Spleen (tissue), 11 donors: ENCODE measurements around the gene SMCHD1. TPM values are rescaled to one million over a fixed set of nuclear protein-coding genes. Genes with fewer than 3 reads are reported as not detected.

Experiments used
- DNase-seq: peaks from one replicate; pipeline ENCODE4 v3.0.0-alpha.2; 2020
- H3K27ac ChIP-seq, 8 donors: fragments of 200-600 bp; sonication (generic) in 7 of 8; 1 replicate in 4 of 8; 2 replicates in 4 of 8; pipeline versions ENCODE4 v1.5.0 to v1.8.0; 2016 to 2021; ENCODE audit warnings: inconsistent platforms in 4 of 8, mild to moderate bottlenecking in 4 of 8, moderate library complexity in 1 of 8
- H3K27me3 ChIP-seq, 7 donors: fragments of 200-600 bp; sonication (generic) in 6 of 7; replicated peaks in 1 of 7; 1 replicate in 4 of 7; 2 replicates in 3 of 7; pipeline versions ENCODE4 v1.5.0 to v1.8.0; 2016 to 2021; ENCODE audit warnings: inconsistent platforms in 3 of 7, mild to moderate bottlenecking in 1 of 7
- H3K36me3 ChIP-seq, 6 donors: fragments of 200-600 bp; sonication (generic) in 5 of 6; 1 replicate in 4 of 6; 2 replicates in 2 of 6; pipeline versions ENCODE4 v1.5.0 to v1.8.0; 2016 to 2021; ENCODE audit warnings: inconsistent platforms in 2 of 6
- H3K4me1 ChIP-seq, 6 donors: fragments of 200-600 bp; sonication (generic) in 5 of 6; 1 replicate in 3 of 6; 2 replicates in 3 of 6; pipeline versions ENCODE4 v1.5.0 to v1.8.0; 2016 to 2021; ENCODE audit warnings: inconsistent platforms in 3 of 6
- H3K4me3 ChIP-seq, 8 donors: fragments of 200-600 bp; sonication (generic) in 7 of 8; 1 replicate in 4 of 8; 2 replicates in 4 of 8; pipeline versions ENCODE4 v1.5.0 to v1.8.0; 2016 to 2021; ENCODE audit warnings: inconsistent platforms in 4 of 8, mild to moderate bottlenecking in 4 of 8, moderate library complexity in 2 of 8
- H3K9me3 ChIP-seq, 8 donors: fragments of 200-600 bp; sonication (generic) in 7 of 8; 1 replicate in 4 of 8; 2 replicates in 4 of 8; pipeline versions ENCODE4 v1.5.0 to v1.8.0; 2016 to 2021; ENCODE audit warnings: inconsistent platforms in 4 of 8
- POLR2A ChIP-seq, 3 donors: fragments of 450-650 bp; IDR thresholded peaks; one replicate each; pipeline ENCODE4 v1.5.1; 2017; ENCODE audit warnings: antibody characterized with exemption in 3 of 3, mild to moderate bottlenecking in 1 of 3
- POLR2AphosphoS5 ChIP-seq, 3 donors: sonication (generic); formaldehyde crosslinking; IDR thresholded peaks; one replicate each; pipeline ENCODE4 v1.5.1; 2017; ENCODE audit warnings: antibody characterized with exemption in 3 of 3
- WGBS, 5 donors: extraction: QIAGEN DNeasy Blood & Tissue Kit in 3 of 5; methylation state at CpG; one replicate each; pipeline versions ENCODE4 v1.1.5 to v1.1.7; 2013 to 2018; 5-methylcytosine and 5-hydroxymethylcytosine counted together
- intact Hi-C: fragments of 100-400 bp; cut with DNase I; formaldehyde crosslinking; loops from one replicate; pipeline ENCODE4 v1.15.0; 2023; ENCODE audit warnings: low total_unique reads
- polyA plus RNA-seq, 3 donors: library from polyadenylated mRNA; stranded (reverse); fragments of 200-250 nt; gene quantifications; one replicate each; pipeline ENCODE4 v1.2.1, GENCODE V29; 2013
- total RNA-seq, 7 donors: library from RNA; depleted of rRNA in 3 of 7; stranded (reverse); fragments of >200 nt in 3 of 7; fragmentation: NEBNext Ultra II Directional in 4 of 7; extraction: Animal tissue kit (Norgen Biotek cat#: 25700) in 4 of 7; gene quantifications; one replicate each; pipeline versions ENCODE4 v1.1.0 to v1.2.1, GENCODE V29; 2016 to 2021
- TF ChIP-seq, protein P1 (sequence below), 11 experiments: fragments of 200-600 bp in 7 of 11; fragments of 450-650 bp in 4 of 11; sonication (generic) in 4 of 11; IDR thresholded peaks in 8 of 11; conservative IDR thresholded peaks in 3 of 11; 1 replicate in 7 of 11; 2 replicates in 4 of 11; pipeline versions ENCODE4 v1.4.0 to v1.8.0; 2016 to 2021; ENCODE audit warnings: antibody characterized with exemption in 11 of 11, inconsistent platforms in 4 of 11, mild to moderate bottlenecking in 1 of 11
- donor health status: healthy with polysubstance abuse.
- donor health status: DM: no; HTN: no; CAD: no; lungs with moderate emphysema.
- donor health status: DM: no; HTN: no; CAD: no.
- donor health status: Bipolar disorder and iron deficiency.
- donor health status: healthy.
- donor health status: DM: no; HTN: no; CAD: no.
- donor health status: DM: yes; HTN: yes; CAD: no.

SMCHD1 gene
- total and polyA plus RNA-seq, 10 donors, result 14.7 to 361 (median 148) TPM

DNA sequence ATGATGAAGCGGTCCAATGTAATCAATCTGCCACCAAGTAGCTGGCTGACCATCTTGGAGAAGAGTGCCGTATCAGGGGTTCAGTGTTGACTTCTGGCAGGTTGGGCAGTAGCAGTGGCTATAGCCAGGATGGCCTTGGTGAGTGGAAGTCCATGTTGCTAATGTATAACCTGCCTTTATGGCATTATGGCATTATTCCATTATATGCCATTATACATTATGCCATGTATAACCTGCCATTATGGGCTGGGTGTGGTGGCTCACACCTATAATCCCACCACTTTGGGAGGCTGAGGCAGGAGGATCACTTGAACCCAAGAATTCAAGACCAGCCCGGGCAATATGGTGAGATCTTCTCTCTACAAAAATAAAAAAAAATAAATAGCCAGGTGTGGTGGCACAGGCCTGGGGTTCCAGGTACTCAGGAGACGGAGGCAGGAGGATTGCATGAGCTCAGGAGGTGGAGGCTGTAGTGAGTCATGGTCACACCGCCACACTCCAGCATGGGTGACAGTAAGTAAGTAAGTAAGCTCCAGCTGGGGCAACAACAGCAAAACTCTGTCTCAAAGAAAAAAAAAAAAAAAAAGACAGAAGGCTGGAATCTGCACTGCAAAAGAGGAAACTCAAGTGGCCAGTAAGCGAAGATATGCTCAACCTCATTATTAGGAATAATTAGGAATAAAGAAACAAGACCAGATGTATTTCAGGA lies 166.8 kb downstream of the SMCHD1 start:
- no peaks in the 10 kb centered on the region for H3K36me3 ChIP-seq
- H3K4me1 ChIP-seq, result no peaks in the 10 kb centered on the region
- H3K9me3 ChIP-seq, result peaks cover 0 to 20% (median 0%) of the 10 kb centered on the region in 8 donors
- no peak overlapping the region for H3K4me3 ChIP-seq
- no peaks in the 10 kb centered on the region for H3K27me3 ChIP-seq
- WGBS, 5 donors, result 77 to 95% (median 85%) methylated on average over 6 of the region's 6 CpGs
- no peak for DNase-seq
- intact Hi-C loops, result no loop called here
- no peak overlapping the region for H3K27ac ChIP-seq
- no peak for TF ChIP-seq POLR2AphosphoS5 (IDR thresholded peaks at IDR 0.05)
- TF ChIP-seq, protein P1, sequence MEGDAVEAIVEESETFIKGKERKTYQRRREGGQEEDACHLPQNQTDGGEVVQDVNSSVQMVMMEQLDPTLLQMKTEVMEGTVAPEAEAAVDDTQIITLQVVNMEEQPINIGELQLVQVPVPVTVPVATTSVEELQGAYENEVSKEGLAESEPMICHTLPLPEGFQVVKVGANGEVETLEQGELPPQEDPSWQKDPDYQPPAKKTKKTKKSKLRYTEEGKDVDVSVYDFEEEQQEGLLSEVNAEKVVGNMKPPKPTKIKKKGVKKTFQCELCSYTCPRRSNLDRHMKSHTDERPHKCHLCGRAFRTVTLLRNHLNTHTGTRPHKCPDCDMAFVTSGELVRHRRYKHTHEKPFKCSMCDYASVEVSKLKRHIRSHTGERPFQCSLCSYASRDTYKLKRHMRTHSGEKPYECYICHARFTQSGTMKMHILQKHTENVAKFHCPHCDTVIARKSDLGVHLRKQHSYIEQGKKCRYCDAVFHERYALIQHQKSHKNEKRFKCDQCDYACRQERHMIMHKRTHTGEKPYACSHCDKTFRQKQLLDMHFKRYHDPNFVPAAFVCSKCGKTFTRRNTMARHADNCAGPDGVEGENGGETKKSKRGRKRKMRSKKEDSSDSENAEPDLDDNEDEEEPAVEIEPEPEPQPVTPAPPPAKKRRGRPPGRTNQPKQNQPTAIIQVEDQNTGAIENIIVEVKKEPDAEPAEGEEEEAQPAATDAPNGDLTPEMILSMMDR (IDR thresholded peaks at IDR 0.05 in 8 of 11, conservative IDR thresholded peaks at IDR 0.05 in 3 of 11), result no peak
- no peak for TF ChIP-seq POLR2A (IDR thresholded peaks at IDR 0.05)

DNA sequence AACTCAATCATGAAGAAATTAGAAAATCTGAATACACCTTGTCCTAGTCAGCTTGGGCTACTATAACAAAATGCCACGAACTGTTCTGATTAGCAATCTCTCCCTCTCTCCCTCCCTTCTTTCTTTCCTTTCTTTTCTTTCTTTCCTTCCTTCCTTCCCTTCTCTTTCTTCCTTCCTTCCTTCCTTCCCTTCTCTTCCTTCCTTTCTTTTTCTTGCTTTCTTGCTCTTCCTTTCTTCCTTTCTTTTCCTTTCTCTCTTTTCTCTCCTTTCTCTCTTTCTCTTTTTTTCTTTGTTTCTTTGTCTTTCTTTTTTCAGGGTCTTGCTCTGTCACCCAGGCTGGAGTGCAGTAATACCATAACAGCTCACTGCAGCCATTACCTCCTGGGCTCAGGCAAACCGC lies 167.7 kb downstream of the SMCHD1 start:
- H3K36me3 ChIP-seq, result no peaks in the 10 kb centered on the region
- no peaks in the 10 kb centered on the region for H3K4me1 ChIP-seq
- no peak for DNase-seq
- WGBS, 5 donors, result 8 to 86% (median 71%) methylated on average over 2 of the region's 2 CpGs
- intact Hi-C loops, result no loop called here
- TF ChIP-seq POLR2AphosphoS5 (IDR thresholded peaks at IDR 0.05) (no peak), POLR2A (IDR thresholded peaks at IDR 0.05) (no peak)
- TF ChIP-seq, protein P1 (IDR thresholded peaks at IDR 0.05 in 8 of 11, conservative IDR thresholded peaks at IDR 0.05 in 3 of 11), result no peak
- no peak overlapping the region for H3K4me3 ChIP-seq
- H3K27ac ChIP-seq, result no peak overlapping the region
- H3K27me3 ChIP-seq, result no peaks in the 10 kb centered on the region
- H3K9me3 ChIP-seq, result peaks cover 0 to 14% (median 0%) of the 10 kb centered on the region in 8 donors

DNA sequence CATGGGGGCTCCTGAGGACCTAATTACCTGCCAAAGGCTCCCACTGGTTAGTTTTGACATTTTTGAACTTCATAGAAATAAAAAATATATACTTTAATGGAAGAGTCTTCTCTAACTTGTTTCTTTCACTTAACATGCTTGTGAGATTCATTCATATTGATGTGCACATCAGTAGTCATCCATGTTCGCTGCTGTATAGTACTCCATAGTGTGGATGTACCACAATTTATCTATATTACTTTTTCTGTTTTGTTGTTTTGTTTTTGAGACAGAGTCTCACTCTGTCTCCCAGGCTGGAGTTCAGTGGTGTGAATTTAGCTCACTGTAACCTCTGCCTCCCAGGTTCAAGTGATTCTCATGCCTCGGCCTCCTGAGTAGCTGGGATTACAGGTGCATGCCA lies 168.4 kb downstream of the SMCHD1 start:
- Histone ChIP-seq H3K4me3 (no peak overlapping the region), H3K36me3 (no peaks in the 10 kb centered on the region), H3K27ac (no peak overlapping the region), H3K4me1 (no peaks in the 10 kb centered on the region), H3K9me3 (peaks cover 0 to 10% (median 0%) of the 10 kb centered on the region in 8 donors), H3K27me3 (no peaks in the 10 kb centered on the region)
- TF ChIP-seq POLR2AphosphoS5 (IDR thresholded peaks at IDR 0.05) (no peak), POLR2A (IDR thresholded peaks at IDR 0.05) (no peak)
- TF ChIP-seq, protein P1 (IDR thresholded peaks at IDR 0.05 in 8 of 11, conservative IDR thresholded peaks at IDR 0.05 in 3 of 11), result no peak
- DNase-seq, result no peak
- 94 to 100% (median 98%) methylated on average over 2 of the region's 2 CpGs for WGBS, 5 donors
- intact Hi-C loops, result no loop called here

DNA sequence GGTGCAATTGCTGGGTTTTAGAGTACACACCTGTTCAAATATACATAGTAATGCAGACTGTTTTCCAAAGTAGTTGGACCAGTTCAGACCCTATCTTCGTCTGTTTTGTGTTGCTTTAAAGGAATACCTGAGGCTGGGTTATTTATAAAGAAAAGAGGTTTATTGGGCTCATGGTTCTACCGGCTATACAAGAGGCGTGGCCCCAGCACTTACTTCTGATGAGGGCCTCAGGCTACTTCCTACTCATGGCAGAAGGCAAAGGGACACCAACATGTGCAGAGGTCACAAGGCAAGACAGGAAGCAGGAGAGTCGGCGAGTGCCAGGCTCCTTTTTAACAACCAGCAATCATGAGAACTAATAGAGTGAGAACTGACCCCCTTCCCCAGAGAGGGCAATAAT lies 169.3 kb downstream of the SMCHD1 start:
- intact Hi-C loops, result no loop called here
- TF ChIP-seq POLR2AphosphoS5 (IDR thresholded peaks at IDR 0.05), result no peak
- TF ChIP-seq POLR2A (IDR thresholded peaks at IDR 0.05), result no peak
- TF ChIP-seq, protein P1 (IDR thresholded peaks at IDR 0.05 in 8 of 11, conservative IDR thresholded peaks at IDR 0.05 in 3 of 11), result no peak
- Histone ChIP-seq H3K36me3 (no peaks in the 10 kb centered on the region), H3K27ac (no peak overlapping the region), H3K4me3 (no peak overlapping the region), H3K27me3 (no peaks in the 10 kb centered on the region), H3K4me1 (no peaks in the 10 kb centered on the region), H3K9me3 (peaks cover 0 to 10% (median 0%) of the 10 kb centered on the region in 8 donors)
- WGBS, 5 donors, result 81 to 93% (median 86%) methylated on average over 5 of the region's 5 CpGs
- no peak for DNase-seq
